Amniotic epithelial cell (primary cell): Measurements from ENCODE around the gene NSD1.
"Not testable (repeated sequence)": the region's sequence is repeated elsewhere in the genome, so short reads cannot be mapped to it uniquely, and the experiment has no call there.

ENCODE experiments used
- DNase-seq: peaks from one replicate; pipeline ENCODE4 v3.0.0-alpha.2; 2010; ENCODE audit warnings: low read depth

Gene NSD1

GRCh38 chr5:177330991-177331842 lies 197.6 kb downstream of the NSD1 start:
- no peak for DNase-seq

GRCh38 chr5:177332031-177332895 lies 198.7 kb downstream of the NSD1 start:
- DNase-seq, result no peak

- no peak for DNase-seq
These were observed 199.3 kb downstream of the NSD1 start for GRCh38 chr5:177332896-177333260.

GRCh38 chr5:177333420-177334154 lies 200.0 kb downstream of the NSD1 start:
- DNase-seq, result no peak

GRCh38 chr5:177334155-177334551 lies 200.6 kb downstream of the NSD1 start:
- no peak for DNase-seq

- no peak for DNase-seq
These were observed 201.5 kb downstream of the NSD1 start for GRCh38 chr5:177334781-177335700.

GRCh38 chr5:177335701-177336065 lies 202.1 kb downstream of the NSD1 start:
- DNase-seq, result no peak

GRCh38 chr5:177336112-177336511 lies 202.5 kb downstream of the NSD1 start:
- no peak for DNase-seq

- no peak for DNase-seq
These were observed 203.3 kb downstream of the NSD1 start for GRCh38 chr5:177336603-177337494.

- no peak for DNase-seq
These were observed 204.9 kb downstream of the NSD1 start for GRCh38 chr5:177338251-177339106.

- DNase-seq, result no peak
These were observed 205.6 kb downstream of the NSD1 start for GRCh38 chr5:177339107-177339638.

GRCh38 chr5:177343000-177343399 lies 209.4 kb downstream of the NSD1 start:
- DNase-seq, result not testable (repeated sequence)

- DNase-seq, result no peak
These were observed 210.2 kb downstream of the NSD1 start for GRCh38 chr5:177343777-177344176.

GRCh38 chr5:177344891-177345290 lies 211.3 kb downstream of the NSD1 start:
- no peak for DNase-seq

GRCh38 chr5:177346820-177347219 lies 213.2 kb downstream of the NSD1 start:
- DNase-seq, result peak; percentile 16

GRCh38 chr5:177347699-177348098 lies 214.1 kb downstream of the NSD1 start:
- no peak for DNase-seq

GRCh38 chr5:177349362-177349647 lies 215.7 kb downstream of the NSD1 start:
- no peak for DNase-seq

- DNase-seq, result no peak
These were observed 216.2 kb downstream of the NSD1 start for GRCh38 chr5:177349762-177350161.
